ENCODE data around the gene CALR.

- TF ChIP-seq, protein P1, sequence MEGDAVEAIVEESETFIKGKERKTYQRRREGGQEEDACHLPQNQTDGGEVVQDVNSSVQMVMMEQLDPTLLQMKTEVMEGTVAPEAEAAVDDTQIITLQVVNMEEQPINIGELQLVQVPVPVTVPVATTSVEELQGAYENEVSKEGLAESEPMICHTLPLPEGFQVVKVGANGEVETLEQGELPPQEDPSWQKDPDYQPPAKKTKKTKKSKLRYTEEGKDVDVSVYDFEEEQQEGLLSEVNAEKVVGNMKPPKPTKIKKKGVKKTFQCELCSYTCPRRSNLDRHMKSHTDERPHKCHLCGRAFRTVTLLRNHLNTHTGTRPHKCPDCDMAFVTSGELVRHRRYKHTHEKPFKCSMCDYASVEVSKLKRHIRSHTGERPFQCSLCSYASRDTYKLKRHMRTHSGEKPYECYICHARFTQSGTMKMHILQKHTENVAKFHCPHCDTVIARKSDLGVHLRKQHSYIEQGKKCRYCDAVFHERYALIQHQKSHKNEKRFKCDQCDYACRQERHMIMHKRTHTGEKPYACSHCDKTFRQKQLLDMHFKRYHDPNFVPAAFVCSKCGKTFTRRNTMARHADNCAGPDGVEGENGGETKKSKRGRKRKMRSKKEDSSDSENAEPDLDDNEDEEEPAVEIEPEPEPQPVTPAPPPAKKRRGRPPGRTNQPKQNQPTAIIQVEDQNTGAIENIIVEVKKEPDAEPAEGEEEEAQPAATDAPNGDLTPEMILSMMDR (IDR thresholded peaks at IDR 0.05; ENCODE audit: low read length), result no peak
- TF ChIP-seq EZH2 (IDR thresholded peaks at IDR 0.05; ENCODE audit: borderline replicate concordance, low read length), result no peak
Measured at GRCh38 chr19:12907166-12907565, 31.2 kb upstream of the CALR start.
